Epithelial cell of esophagus (primary cell): ENCODE measurements around the gene ECE1.
A peak's percentile ranks its signal among the peaks of the same experiment; 100 is the strongest.

Source experiments
- DNase-seq: peaks from one replicate; pipeline ENCODE4 v3.0.0; 2010; ENCODE audit warnings: low read depth
- H3K4me3 ChIP-seq: 2 replicates; pipeline ENCODE4 v1.5.1; 2011; ENCODE audit warnings: mild to moderate bottlenecking, low read length, control low read depth
- TF ChIP-seq, protein P1 (sequence below): IDR thresholded peaks from 2 replicates; pipeline ENCODE4 v1.5.1; 2011; ENCODE audit warnings: low read depth, mild to moderate bottlenecking, low read length, control low read depth, inconsistent platforms; ENCODE audit not compliant: insufficient read depth; ENCODE audit errors: missing control alignments

Gene ECE1

DNA sequence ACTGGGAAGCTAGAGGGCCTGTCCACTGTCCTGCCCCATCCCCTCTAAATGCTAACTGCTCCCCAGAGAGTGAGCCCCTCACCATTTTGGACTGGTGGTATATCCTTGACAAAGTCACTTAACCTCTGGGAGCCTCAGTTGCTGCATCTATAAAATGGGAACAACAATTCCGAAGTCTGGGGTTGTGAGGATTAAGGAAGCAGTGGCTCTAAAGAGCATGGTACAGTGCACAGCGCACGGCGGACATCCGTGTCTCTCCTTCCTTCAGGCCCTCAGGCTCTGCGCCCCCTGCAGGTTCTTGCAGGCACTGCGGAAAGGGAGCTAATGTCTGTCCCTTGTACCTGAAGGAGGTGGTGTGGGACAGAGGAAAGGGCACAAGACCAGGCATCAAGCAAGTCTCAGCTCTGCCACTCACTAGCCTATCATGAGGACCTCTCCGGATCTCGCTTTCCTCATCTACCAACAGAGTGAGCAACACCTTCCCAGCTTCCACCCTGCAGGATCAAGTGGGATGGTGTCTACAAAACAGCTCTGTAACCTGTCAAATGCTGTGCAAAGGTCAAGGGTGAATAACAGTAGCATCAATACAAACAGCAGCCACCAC, 20.1 kb downstream of the ECE1 start:
- DNase-seq: peak; percentile 62
- no peak overlapping the region for H3K4me3 ChIP-seq
- TF ChIP-seq, protein P1, sequence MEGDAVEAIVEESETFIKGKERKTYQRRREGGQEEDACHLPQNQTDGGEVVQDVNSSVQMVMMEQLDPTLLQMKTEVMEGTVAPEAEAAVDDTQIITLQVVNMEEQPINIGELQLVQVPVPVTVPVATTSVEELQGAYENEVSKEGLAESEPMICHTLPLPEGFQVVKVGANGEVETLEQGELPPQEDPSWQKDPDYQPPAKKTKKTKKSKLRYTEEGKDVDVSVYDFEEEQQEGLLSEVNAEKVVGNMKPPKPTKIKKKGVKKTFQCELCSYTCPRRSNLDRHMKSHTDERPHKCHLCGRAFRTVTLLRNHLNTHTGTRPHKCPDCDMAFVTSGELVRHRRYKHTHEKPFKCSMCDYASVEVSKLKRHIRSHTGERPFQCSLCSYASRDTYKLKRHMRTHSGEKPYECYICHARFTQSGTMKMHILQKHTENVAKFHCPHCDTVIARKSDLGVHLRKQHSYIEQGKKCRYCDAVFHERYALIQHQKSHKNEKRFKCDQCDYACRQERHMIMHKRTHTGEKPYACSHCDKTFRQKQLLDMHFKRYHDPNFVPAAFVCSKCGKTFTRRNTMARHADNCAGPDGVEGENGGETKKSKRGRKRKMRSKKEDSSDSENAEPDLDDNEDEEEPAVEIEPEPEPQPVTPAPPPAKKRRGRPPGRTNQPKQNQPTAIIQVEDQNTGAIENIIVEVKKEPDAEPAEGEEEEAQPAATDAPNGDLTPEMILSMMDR: peak; percentile 84

DNA sequence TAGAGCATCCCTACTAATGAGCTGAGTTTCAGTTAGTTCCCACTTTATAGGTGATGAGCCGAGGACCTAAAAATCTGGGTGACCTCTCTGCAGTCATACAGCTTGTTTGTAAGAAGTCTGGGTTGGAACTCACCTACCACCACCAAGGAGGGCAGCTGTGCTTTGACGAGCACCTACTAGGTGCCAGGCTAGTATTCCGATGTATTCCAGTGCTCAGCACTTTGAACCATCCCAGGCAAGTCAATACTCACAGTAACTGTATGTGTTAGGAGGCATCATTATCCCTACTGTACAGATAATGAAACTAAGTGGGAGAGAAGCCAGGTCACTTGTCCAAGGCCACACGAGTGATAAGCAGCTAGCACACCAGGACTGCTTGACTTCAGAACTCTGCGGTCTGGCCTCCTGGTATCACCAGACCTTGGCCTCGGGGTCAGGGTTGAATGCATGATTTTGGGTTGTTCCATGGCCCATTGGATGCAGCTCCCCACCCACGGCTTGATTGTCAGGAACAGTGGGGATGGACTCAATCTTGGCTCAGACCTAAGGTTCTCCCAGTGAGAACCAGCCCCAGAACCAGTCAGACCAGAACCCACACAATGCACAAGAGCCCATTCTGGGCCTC, 20.7 kb downstream of the ECE1 start:
- DNase-seq: no peak
- no peak overlapping the region for H3K4me3 ChIP-seq
- TF ChIP-seq, protein P1: no peak

DNA sequence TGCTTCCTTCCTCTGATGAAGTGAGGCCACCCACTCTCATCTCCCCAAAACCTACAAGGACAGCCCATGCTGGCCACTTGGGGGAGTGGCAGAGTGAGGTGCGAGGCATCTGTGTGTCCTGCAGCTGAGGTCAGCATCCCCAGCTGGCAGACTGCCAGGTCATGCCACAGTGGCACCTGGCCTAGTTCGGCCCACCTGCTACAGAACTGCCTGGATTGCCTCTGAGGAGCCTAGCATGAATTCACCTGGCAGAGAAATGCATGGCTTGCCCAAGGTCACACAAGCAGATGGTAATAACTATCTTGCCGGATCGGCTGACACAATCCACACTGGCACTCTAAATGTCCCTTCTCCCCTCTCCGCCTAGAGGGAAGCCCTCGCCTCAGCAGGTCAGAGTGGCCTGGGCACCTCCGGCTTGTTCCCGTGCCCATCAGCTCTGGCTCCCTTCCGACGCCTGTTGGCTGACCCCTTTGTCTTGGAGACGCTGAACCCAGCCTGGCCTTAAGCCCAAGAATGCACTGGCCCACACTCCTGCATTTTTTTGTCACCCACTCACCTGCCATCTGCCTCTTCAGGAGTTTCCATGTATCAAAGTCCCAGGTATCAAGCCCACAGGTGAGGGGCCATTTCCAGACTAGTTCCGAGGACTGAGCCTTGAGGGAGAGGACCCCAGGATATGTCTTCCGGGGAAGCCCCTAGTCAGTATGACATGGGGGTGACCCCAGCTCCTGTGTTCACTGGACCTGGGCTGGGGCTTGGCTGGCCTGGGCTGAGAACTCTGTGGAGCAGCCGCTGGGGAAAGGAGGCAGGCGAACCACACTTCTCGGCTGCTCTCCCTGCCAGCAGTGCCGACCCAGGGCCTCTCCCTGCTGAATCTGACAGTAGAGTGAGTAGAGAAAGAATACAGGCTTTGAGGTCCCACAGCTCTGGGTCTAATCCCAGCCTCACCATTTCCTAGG, 21.7 kb downstream of the ECE1 start:
- no peak for DNase-seq
- TF ChIP-seq, protein P1: no peak

DNA sequence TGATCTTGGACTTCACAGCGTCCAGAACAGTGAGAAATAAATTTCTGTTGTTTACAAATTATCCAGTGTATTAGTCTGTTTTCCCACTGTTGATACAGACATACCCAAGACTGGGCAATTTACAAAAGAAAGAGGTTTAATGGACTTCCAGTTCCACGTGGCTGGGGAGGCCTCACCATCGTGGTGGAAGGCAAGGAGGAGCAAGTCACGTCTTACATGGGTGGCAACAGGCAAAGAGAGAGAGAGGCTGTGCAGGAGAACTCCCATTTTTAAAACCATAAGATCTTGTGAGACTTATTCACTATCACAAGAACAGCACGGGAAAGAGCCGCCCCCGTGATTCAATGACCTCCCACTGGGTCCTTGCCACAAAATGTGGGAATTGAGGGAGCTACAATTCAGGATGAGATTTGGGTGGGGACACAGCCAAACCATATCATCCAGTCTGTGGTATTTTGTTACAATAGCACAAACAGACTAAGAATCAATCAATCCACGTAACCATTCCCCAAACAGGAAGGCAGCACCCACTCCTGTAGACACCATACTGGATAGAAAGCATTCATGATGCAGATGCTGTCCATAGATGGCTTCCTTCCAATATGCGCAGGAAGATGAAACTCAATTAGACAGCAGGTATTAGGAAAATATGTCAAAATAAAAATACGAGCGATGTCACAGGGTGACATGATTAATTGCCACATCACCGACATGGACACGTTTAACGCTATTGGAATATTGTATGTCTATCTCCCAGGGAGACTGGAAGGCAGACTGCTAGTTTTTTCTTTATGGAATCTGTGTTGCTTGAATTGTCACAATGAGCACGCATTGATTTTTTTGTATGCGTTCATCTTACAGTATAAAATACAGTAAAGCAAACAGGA, 22.8 kb downstream of the ECE1 start:
- DNase-seq: no peak
- H3K4me3 ChIP-seq: no peak overlapping the region

More for the DNA sequence above, 21.7 kb downstream of the ECE1 start:
- H3K4me3 ChIP-seq: no peak overlapping the region

DNA sequence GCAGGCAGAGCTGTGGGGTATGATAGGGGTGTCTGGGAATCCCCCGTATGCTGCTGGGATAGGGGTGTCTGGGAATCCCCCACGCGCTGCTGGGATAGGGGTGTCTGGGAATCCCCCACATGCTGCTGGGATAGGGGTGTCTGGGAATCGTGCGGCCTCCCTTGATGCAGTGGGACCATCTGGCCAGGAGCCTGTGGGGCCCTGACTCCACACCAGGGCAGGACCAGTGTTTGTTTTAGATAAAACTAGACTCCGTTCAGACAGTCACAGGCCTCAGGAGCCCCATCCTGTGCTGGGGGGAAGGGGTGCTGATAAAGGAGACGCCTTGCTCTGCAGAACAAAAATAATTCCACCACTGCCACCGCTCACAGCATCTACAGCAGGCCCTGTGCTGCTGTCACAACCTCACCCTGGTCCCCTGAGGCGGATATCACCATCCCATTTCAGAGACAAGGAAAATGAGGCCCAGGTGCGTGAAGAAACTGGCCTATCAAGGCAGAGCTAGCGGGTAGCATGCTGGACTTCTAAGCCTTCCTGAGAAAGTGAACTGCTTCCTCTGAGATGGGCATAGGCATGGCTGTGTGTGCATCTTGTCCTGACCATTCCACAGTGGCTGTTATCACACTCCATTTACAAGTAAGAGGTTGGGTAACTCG, 24.0 kb downstream of the ECE1 start:
- H3K4me3 ChIP-seq: no peak overlapping the region
- no peak for DNase-seq
- TF ChIP-seq, protein P1: no peak

More for the DNA sequence above, 22.8 kb downstream of the ECE1 start:
- TF ChIP-seq, protein P1: no peak

DNA sequence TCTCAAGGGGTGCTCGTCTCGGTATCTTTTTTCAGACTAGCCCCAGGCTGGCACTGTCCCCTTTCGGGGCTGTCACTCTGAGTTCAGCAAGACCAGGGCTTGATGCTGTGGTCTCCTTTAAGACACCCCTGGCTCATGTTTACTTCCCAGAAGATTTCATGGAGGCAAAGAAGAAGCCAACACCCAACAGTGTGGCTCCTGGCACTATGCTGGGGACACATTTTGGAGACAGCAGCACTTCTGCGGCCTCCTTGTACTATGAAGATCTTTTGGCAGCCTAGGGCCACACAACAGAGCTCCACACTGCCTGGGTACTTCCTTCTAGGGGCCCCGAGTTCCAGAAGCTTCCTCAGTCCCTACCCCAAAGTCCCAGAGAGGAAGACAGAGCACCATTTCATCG, 24.6 kb downstream of the ECE1 start:
- no peak overlapping the region for H3K4me3 ChIP-seq
- TF ChIP-seq, protein P1: no peak
- no peak for DNase-seq
